Vagina (tissue), 2 donors: ENCODE data around the gene EHMT1.

Experiments used
- POLR2A ChIP-seq, 2 donors: fragments of 450-650 bp; IDR thresholded peaks; one replicate each; pipeline ENCODE4 v1.6.1; 2017; ENCODE audit warnings: antibody characterized with exemption in 2 of 2, mild to moderate bottlenecking in 2 of 2, moderate library complexity in 2 of 2
- TF ChIP-seq, protein P1 (sequence below), 3 experiments: fragments of 450-650 bp in 2 of 3; fragments of 200-600 bp in 1 of 3; sonication (generic) in 1 of 3; IDR thresholded peaks; one replicate each; pipeline ENCODE4 v1.5.1; 2017 to 2019; ENCODE audit warnings: antibody characterized with exemption in 3 of 3, mild to moderate bottlenecking in 2 of 3, moderate library complexity in 2 of 3

DNA sequence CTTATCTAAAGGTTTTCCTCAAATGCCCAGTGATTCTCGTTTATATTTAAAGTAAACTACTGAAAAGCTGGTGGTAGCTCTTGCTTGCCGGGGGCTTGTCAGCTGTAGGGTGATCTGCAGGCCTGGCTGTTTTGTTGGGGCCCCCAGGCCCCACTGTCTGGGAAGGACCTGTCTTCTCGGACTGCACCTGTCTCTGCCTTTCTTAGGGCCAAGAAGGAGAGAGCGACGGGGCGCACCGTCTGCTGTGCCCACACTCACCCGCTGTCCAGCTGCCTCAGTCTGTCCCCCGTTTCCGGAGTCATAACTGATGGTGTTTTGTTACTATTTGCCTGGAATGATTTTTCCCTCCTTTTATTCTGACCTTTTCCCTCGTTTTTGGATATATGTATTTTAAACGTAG lies 164.7 kb downstream of the EHMT1 start:
- TF ChIP-seq, protein P1, sequence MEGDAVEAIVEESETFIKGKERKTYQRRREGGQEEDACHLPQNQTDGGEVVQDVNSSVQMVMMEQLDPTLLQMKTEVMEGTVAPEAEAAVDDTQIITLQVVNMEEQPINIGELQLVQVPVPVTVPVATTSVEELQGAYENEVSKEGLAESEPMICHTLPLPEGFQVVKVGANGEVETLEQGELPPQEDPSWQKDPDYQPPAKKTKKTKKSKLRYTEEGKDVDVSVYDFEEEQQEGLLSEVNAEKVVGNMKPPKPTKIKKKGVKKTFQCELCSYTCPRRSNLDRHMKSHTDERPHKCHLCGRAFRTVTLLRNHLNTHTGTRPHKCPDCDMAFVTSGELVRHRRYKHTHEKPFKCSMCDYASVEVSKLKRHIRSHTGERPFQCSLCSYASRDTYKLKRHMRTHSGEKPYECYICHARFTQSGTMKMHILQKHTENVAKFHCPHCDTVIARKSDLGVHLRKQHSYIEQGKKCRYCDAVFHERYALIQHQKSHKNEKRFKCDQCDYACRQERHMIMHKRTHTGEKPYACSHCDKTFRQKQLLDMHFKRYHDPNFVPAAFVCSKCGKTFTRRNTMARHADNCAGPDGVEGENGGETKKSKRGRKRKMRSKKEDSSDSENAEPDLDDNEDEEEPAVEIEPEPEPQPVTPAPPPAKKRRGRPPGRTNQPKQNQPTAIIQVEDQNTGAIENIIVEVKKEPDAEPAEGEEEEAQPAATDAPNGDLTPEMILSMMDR (IDR thresholded peaks at IDR 0.05), result no peak
- no peak for TF ChIP-seq POLR2A (IDR thresholded peaks at IDR 0.05)
